Breast epithelium (tissue), 4 donors: ENCODE measurements around the gene ESF1. TPM values are rescaled to one million over a fixed set of nuclear protein-coding genes. Genes with fewer than 3 reads are reported as not detected.

Experiments used
- DNase-seq, 2 donors: peaks; one replicate each; pipeline ENCODE4 v3.0.0-alpha.2; 2019; ENCODE audit warnings: low spot score in 2 of 2
- H3K27ac ChIP-seq, 2 donors: fragments of 200-600 bp; sonication (generic) in 1 of 2; one replicate each; pipeline ENCODE4 v1.5.1; 2016 to 2019; ENCODE audit warnings: mild to moderate bottlenecking in 1 of 2
- H3K27me3 ChIP-seq, 2 donors: fragments of 200-600 bp; sonication (generic) in 1 of 2; one replicate each; pipeline versions ENCODE4 v1.5.1 to v1.6.0; 2017 to 2019; ENCODE audit warnings: control low read depth in 1 of 2, mild to moderate bottlenecking in 1 of 2
- H3K36me3 ChIP-seq: fragments of 200-600 bp; one replicate; pipeline ENCODE4 v1.5.1; 2019
- H3K4me1 ChIP-seq, 2 donors: fragments of 200-600 bp; sonication (generic); one replicate each; pipeline ENCODE4 v1.5.1; 2016 to 2019; ENCODE audit warnings: control low read depth in 1 of 2
- H3K4me3 ChIP-seq, 3 donors: fragments of 200-600 bp; sonication (generic); 1 replicate in 2 of 3; 2 replicates in 1 of 3; pipeline ENCODE4 v1.5.1; 2016 to 2019; ENCODE audit warnings: mild to moderate bottlenecking in 3 of 3, moderate library complexity in 2 of 3
- H3K9me3 ChIP-seq, 2 donors: fragments of 200-600 bp; sonication (generic) in 1 of 2; one replicate each; pipeline ENCODE4 v1.5.1; 2016 to 2019; ENCODE audit warnings: control low read depth in 1 of 2
- POLR2A ChIP-seq: fragments of 450-650 bp; IDR thresholded peaks from one replicate; pipeline ENCODE4 v1.6.1; 2016; ENCODE audit warnings: antibody characterized with exemption, mild to moderate bottlenecking, moderate library complexity
- POLR2AphosphoS5 ChIP-seq, 3 donors: sonication (generic); formaldehyde crosslinking; IDR thresholded peaks; one replicate each; pipeline ENCODE4 v1.6.1; 2017; ENCODE audit warnings: antibody characterized with exemption in 3 of 3
- intact Hi-C: fragments of 100-400 bp; cut with DNase I; formaldehyde crosslinking; loops from one replicate; pipeline ENCODE4 v1.15.1; 2023; ENCODE audit warnings: low total_unique reads
- total RNA-seq, 3 donors: library from RNA; depleted of rRNA; stranded (reverse); fragments of >200 nt; gene quantifications; one replicate each; pipeline ENCODE4 v1.1.0, GENCODE V29; 2016
- TF ChIP-seq, protein P1 (sequence below), 3 donors: fragments of 450-650 bp; IDR thresholded peaks; one replicate each; pipeline ENCODE4 v1.5.1; 2016 to 2017; ENCODE audit warnings: antibody characterized with exemption in 3 of 3, mild to moderate bottlenecking in 3 of 3, moderate library complexity in 3 of 3

ESF1 gene
- total RNA-seq, 3 donors from 2014 or later: 13.8 to 19.0 (median 17.7) TPM

DNA sequence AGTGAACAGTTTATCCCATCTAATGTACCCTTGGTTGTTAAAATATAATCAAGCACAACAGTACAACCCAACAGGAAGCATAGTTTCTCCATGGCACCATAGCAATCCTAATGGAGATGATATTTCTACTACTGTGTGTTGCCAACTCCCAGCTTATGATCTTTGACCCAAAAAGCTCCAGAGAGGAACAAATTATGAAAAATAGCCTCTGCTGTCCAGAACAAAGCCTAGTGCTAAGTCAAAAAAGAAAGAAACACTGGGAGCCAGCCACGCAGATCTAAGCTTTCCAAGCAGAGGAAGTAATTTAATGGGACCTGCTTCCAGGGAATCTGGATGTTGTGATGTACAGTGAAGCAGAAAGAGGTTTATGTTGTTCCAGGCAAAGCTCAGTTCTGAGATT lies 93.8 kb downstream of the ESF1 start:
- Histone ChIP-seq H3K27me3 (no peaks in the 10 kb centered on the region), H3K4me1 (no peaks in the 10 kb centered on the region), H3K27ac (no peak overlapping the region), H3K9me3 (no peaks in the 10 kb centered on the region), H3K4me3 (no peak overlapping the region), H3K36me3 (no peaks in the 10 kb centered on the region)
- no peak for DNase-seq
- TF ChIP-seq POLR2A (no peak), POLR2AphosphoS5 (IDR thresholded peaks at IDR 0.05) (peak in 1 of 3 donors; percentile 18)
- TF ChIP-seq, protein P1, sequence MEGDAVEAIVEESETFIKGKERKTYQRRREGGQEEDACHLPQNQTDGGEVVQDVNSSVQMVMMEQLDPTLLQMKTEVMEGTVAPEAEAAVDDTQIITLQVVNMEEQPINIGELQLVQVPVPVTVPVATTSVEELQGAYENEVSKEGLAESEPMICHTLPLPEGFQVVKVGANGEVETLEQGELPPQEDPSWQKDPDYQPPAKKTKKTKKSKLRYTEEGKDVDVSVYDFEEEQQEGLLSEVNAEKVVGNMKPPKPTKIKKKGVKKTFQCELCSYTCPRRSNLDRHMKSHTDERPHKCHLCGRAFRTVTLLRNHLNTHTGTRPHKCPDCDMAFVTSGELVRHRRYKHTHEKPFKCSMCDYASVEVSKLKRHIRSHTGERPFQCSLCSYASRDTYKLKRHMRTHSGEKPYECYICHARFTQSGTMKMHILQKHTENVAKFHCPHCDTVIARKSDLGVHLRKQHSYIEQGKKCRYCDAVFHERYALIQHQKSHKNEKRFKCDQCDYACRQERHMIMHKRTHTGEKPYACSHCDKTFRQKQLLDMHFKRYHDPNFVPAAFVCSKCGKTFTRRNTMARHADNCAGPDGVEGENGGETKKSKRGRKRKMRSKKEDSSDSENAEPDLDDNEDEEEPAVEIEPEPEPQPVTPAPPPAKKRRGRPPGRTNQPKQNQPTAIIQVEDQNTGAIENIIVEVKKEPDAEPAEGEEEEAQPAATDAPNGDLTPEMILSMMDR (IDR thresholded peaks at IDR 0.05): no peak
- intact Hi-C loops: no loop called here

DNA sequence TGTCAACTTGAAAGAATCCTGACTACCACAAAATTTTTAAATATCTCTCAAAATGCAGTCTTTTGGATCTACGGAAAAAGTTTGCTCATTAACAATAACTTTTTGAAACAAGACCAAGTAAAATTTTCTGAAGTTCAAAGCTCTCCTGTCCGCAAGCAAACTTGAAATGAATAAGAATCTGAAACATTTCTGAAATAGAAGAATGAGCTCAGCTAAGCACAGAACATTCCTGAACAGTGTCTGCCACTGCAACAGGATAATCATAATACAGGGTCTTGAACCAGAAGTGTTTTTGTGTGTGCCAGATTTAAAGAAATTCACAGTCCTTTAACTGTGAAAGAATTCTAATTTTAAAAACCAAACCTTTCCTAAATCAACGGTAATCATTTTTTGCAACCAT lies 96.9 kb downstream of the ESF1 start:
- intact Hi-C loops: no loop called here
- TF ChIP-seq POLR2A: no peak
- TF ChIP-seq, protein P1 (IDR thresholded peaks at IDR 0.05): no peak
- TF ChIP-seq POLR2AphosphoS5 (IDR thresholded peaks at IDR 0.05): no peak
- Histone ChIP-seq H3K9me3 (no peaks in the 10 kb centered on the region), H3K4me1 (no peaks in the 10 kb centered on the region), H3K36me3 (no peaks in the 10 kb centered on the region), H3K4me3 (no peak overlapping the region), H3K27me3 (no peaks in the 10 kb centered on the region), H3K27ac (no peak overlapping the region)
- no peak for DNase-seq

GRCh38 chr20:13685623-13686022 lies 99.1 kb downstream of the ESF1 start:
- Histone ChIP-seq H3K36me3 (no peaks in the 10 kb centered on the region), H3K9me3 (no peaks in the 10 kb centered on the region), H3K4me3 (no peak overlapping the region), H3K27ac (no peak overlapping the region), H3K4me1 (no peaks in the 10 kb centered on the region), H3K27me3 (no peaks in the 10 kb centered on the region)
- DNase-seq: no peak
- intact Hi-C loops: no loop called here
- TF ChIP-seq, protein P1 (IDR thresholded peaks at IDR 0.05): no peak
- no peak for TF ChIP-seq POLR2AphosphoS5 (IDR thresholded peaks at IDR 0.05)
- TF ChIP-seq POLR2A: no peak

DNA sequence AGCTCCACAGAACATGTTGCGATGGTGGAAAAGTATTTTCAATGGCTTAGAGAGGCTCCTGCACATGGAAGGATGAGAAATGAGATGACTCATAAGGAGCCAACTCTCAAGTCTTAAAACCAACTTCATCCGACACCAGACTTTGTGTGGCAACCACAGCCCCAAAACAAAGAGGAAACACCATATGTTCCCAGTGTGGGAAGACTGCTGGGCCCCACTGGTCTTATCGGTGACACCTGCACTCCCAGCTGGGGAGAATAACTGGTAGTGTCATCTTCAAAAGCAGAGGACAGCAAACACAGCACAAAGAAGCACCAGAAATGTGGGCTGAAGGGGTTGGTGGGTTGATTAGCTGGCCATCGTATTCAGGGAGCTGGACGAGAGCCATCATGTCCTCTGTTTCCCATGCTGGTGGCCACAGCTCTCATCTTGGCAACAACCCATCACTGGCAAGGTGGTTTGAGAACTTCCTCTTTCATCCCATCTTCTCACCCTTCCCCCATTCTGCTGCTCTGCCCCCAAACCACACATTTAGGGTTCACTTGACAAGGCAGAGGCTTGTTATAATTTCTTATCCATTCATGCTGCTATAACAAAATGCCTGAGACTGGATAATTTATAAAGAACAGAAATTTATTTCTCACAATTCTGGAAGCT lies 100.0 kb downstream of the ESF1 start:
- Histone ChIP-seq H3K27me3 (no peaks in the 10 kb centered on the region), H3K36me3 (no peaks in the 10 kb centered on the region), H3K4me3 (no peak overlapping the region), H3K4me1 (no peaks in the 10 kb centered on the region), H3K27ac (no peak overlapping the region), H3K9me3 (no peaks in the 10 kb centered on the region)
- TF ChIP-seq, protein P1 (IDR thresholded peaks at IDR 0.05): no peak
- TF ChIP-seq POLR2AphosphoS5 (IDR thresholded peaks at IDR 0.05): no peak
- no peak for TF ChIP-seq POLR2A
- intact Hi-C loops: no loop called here
- no peak for DNase-seq

DNA sequence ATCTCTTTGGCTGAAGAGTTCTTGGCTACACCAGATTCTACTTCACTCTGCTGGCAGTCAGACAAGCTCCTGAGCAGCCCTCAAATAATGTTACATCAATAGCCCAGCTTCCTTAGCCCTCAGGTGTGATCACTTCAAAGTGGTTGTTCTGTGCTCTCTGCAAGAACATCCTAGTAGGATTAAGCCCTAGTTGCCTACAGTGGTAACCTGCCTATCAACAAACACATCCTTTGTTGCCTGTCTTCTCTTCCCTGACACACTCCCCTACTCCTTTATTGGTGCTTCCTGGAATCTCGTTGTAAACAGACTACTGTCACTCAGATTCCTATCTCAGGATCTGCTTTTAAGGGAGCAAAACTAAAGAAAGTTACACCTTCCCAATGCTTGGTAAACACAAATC lies 100.9 kb downstream of the ESF1 start:
- no peaks in the 10 kb centered on the region for H3K4me1 ChIP-seq
- intact Hi-C loops: no loop called here
- TF ChIP-seq POLR2AphosphoS5 (IDR thresholded peaks at IDR 0.05) (no peak), POLR2A (no peak)
- TF ChIP-seq, protein P1 (IDR thresholded peaks at IDR 0.05): no peak
- no peak overlapping the region for H3K4me3 ChIP-seq
- H3K36me3 ChIP-seq: no peaks in the 10 kb centered on the region
- no peak overlapping the region for H3K27ac ChIP-seq
- H3K9me3 ChIP-seq: no peaks in the 10 kb centered on the region
- no peak for DNase-seq
- H3K27me3 ChIP-seq: no peaks in the 10 kb centered on the region
